ENCODE measurements around the gene TNS3.

The TNS3 gene

DNA sequence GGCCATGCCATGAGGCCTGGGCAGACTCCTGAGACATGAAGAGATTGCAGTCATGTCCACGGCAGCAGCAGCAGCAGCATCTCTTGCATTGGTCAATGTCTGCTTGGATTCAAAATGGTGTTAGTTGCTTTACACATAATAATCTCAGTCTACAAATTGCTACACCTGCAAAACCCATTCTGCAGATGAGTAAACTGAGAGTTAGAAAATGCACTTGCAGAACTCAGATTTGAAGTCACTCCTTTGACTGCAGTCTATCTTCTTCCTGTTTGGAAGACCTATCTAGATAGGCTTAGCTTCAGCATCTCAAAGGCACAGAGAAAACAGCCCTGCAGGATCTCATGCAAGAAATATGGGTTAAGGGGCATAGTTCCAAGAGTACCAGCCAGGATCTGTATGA is 350.3 kb downstream of the TNS3 start:
- no peak for DNase-seq (ENCODE audit: extremely low spot score)
- POLR2A ChIA-PET: no interaction called here
- TF ChIP-seq, protein P1, sequence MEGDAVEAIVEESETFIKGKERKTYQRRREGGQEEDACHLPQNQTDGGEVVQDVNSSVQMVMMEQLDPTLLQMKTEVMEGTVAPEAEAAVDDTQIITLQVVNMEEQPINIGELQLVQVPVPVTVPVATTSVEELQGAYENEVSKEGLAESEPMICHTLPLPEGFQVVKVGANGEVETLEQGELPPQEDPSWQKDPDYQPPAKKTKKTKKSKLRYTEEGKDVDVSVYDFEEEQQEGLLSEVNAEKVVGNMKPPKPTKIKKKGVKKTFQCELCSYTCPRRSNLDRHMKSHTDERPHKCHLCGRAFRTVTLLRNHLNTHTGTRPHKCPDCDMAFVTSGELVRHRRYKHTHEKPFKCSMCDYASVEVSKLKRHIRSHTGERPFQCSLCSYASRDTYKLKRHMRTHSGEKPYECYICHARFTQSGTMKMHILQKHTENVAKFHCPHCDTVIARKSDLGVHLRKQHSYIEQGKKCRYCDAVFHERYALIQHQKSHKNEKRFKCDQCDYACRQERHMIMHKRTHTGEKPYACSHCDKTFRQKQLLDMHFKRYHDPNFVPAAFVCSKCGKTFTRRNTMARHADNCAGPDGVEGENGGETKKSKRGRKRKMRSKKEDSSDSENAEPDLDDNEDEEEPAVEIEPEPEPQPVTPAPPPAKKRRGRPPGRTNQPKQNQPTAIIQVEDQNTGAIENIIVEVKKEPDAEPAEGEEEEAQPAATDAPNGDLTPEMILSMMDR (IDR thresholded peaks at IDR 0.05; ENCODE audit: control extremely low read depth, extremely low read depth, low read depth, missing control alignments): no peak
- CTCF ChIA-PET: interaction anchor here (1.0 to 1.1 kb wide), 2 partner anchors 23 to 1308 kb away, joined by 3 read pairs; no protein-coding TSS in a partner anchor

DNA sequence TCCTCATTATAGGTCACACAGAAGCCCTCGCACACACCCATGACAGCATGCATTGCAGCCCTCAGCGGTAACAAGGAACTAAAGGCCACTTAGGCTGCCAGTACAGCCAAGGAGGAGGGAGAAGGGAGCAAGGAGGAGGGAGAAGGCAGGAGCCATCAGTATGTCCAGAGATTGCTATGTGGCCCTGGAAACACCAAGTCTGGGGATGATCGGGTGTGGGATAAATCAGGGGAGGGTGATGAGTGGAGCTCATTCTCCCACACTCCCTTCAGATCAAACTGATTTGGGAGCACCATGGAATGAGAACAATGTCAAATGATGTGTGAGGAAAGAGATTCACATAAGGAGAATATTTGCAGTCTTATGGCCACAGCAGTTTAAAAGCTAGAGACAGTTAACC is 350.9 kb downstream of the TNS3 start:
- TF ChIP-seq, protein P1 (IDR thresholded peaks at IDR 0.05; ENCODE audit: control extremely low read depth, extremely low read depth, low read depth, missing control alignments): no peak
- ChIA-PET CTCF (interaction anchor here (1.0 to 1.1 kb wide), 2 partner anchors 23 to 1308 kb away, joined by 3 read pairs; no protein-coding TSS in a partner anchor), POLR2A (no interaction called here)
- no peak for DNase-seq (ENCODE audit: extremely low spot score)

DNA sequence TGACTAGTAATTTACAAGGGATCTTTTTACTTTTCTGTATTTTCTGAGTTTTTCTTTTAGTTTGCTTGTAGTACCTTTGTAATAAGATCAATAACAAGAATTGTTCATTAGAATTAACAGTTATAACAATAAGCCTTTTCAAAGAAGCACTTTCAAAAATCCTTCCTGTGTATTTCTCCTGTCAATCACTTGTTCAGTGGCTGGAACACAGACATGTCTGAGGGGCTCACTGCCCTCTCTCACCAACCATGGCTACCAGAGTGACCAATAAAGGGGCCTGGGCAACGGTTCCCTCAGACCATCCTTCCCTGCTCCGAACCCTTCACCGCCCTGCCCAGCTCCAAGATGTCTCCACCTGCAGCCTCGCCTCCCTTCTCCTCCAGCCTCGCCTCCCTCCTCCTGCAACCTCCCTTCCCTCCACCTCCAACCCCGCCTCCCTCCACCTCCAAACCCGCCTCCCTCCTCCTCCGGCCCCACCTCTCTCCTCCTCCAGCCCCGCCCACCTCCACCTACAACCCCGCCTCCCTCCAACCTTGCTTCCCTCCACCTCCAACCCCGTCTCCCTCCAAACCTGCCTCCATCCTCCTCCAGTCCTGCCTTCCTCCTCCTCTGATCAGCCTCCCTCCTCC is 353.4 kb downstream of the TNS3 start:
- no peak for DNase-seq (ENCODE audit: extremely low spot score)
- ChIA-PET CTCF (no interaction called here), POLR2A (no interaction called here)
- TF ChIP-seq, protein P1 (IDR thresholded peaks at IDR 0.05; ENCODE audit: control extremely low read depth, extremely low read depth, low read depth, missing control alignments): no peak

DNA sequence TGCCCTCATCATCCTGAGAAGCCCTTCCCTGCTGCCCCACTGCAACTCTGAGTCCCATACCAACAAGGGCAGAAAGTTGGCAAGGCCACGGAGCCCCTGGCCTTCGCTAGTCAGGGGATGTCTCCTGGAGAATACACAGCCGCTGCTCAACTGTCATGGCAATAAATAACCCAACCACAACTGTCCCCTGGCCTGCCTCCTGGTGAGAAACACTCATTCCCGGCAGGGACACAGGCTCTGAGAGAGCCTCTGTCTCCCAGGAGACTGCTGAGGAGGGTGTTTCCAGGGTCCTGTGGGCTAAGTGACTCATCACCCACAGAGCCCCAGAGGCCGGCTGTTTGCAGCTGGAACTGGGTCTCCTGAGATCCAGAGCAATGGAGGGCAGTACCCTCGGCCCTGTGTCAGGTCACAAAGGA is 354.1 kb downstream of the TNS3 start:
- TF ChIP-seq, protein P1 (IDR thresholded peaks at IDR 0.05; ENCODE audit: control extremely low read depth, extremely low read depth, low read depth, missing control alignments): no peak
- ChIA-PET POLR2A (no interaction called here), CTCF (interaction anchor here (0.9 to 1.3 kb wide), 2 partner anchors 13 to 25 kb away, joined by 3 read pairs; no protein-coding TSS in a partner anchor)
- DNase-seq (ENCODE audit: extremely low spot score): peak; percentile 45

DNA sequence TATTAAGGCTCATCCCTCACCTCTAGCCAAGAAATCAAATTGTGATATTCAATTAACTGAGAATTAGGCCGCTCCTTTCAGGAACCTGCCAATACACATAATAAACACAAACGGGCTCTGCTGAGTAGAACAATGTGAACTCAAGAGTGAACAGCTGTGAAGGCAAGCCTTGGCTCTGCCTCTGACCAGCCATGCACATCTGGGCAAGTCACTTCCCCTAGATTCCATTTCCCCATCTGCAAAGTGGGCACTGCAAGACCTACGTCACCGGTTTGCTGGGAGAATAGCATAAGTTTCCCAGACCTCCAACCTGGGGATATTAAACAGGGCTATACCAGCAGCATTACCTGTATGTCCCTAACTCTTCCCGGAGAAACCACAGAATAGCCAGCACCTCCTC is 355.2 kb downstream of the TNS3 start:
- DNase-seq (ENCODE audit: extremely low spot score): no peak
- ChIA-PET CTCF (interaction anchor here (0.9 to 1.3 kb wide), 2 partner anchors 9 to 24 kb away, joined by 3 read pairs; no protein-coding TSS in a partner anchor), POLR2A (no interaction called here)
- TF ChIP-seq, protein P1 (IDR thresholded peaks at IDR 0.05; ENCODE audit: control extremely low read depth, extremely low read depth, low read depth, missing control alignments): no peak

DNA sequence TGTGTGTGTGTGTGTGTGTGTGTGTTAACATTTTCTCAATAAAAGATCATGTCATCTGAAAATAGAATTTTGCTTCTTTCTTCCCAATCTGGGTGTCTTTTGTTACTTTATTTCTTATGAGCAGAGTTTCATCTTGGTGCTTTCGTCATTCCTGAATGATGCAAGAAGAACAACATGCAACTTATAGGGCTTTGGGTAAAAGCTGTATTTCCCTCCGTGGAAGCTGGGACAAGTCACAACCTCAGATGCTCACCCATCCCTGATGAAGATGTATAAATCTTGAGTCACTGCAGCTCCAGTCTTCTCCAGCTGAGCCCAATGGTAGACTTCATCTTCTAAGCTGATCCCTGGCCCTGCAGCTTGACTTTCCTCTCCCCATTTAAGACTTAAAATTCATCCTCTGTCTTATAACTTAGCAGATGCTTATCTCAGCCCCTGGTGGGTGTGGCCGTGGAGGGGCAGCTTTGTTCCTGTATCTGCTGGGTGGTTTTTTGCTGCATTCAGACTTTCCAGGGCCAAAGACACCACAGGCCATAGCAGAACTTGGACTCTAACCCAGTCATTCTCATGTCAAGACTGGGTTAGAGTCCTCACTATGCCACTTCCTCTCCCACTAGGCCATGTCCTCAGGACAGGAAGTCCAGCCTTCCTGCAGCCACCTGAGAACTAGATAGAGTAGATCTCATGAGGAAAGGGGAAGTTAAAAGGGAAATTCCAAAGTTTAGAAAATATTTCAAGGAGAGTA is 356.4 kb downstream of the TNS3 start:
- CTCF ChIA-PET: no interaction called here
- POLR2A ChIA-PET: no interaction called here
- TF ChIP-seq, protein P1 (IDR thresholded peaks at IDR 0.05; ENCODE audit: control extremely low read depth, extremely low read depth, low read depth, missing control alignments): no peak
- peak; percentile 30 for DNase-seq (ENCODE audit: extremely low spot score)

All from GM10248 (cell line).